Activated B cell treated with CpG ODN at 0.5 μM for 24 hours (primary cell): ENCODE results near the gene SAV1. TPM values are rescaled to one million over a fixed set of nuclear protein-coding genes. Genes with fewer than 3 reads are reported as not detected.

Experiments
- total RNA-seq: library from RNA; stranded (reverse); gene quantifications from 2 replicates; pipeline ENCODE4 v1.2.3, GENCODE V29; 2022

Gene SAV1
- total RNA-seq, 1 donor from 2014 or later = 33.3 TPM

Other genes with a start within 250 kb of the SAV1 start
- gene MAP4K5, start 135.7 kb downstream of the SAV1 start, total RNA-seq = 32.5 and 34.1 TPM in 2 replicates
- gene ATL1, start 108.2 kb downstream of the SAV1 start, total RNA-seq = 0.49 and 1.4 TPM in 2 replicates
- gene NIN, start 162.9 kb upstream of the SAV1 start, total RNA-seq = 145 and 156 TPM in 2 replicates
- not detected in 2 replicates for gene ABHD12B, start 203.7 kb upstream of the SAV1 start, total RNA-seq